ENCODE data around the gene KCNK3. TPM values are rescaled to one million over a fixed set of nuclear protein-coding genes. Genes with fewer than 3 reads are reported as not detected.

KCNK3 gene
- total RNA-seq, 1 donor from 2014 or later = 2.8 TPM

- intact Hi-C loops (cut with micrococcal nuclease) = no loop called here
- ATAC-seq (no peak), DNase-seq (no peak)
These were observed 31.0 kb downstream of the KCNK3 start for GRCh38 chr2:26723475-26723874.

- DNase-seq (peak; percentile 76), ATAC-seq (peak; percentile 45)
- intact Hi-C loops (cut with micrococcal nuclease) = no loop called here
These were observed 31.6 kb downstream of the KCNK3 start for GRCh38 chr2:26723991-26724750.

- DNase-seq (no peak), ATAC-seq (peak; percentile 0)
- intact Hi-C loops (cut with micrococcal nuclease) = no loop called here
These were observed 32.4 kb downstream of the KCNK3 start for GRCh38 chr2:26724784-26725520.

GRCh38 chr2:26725521-26725820 is 32.9 kb downstream of the KCNK3 start:
- DNase-seq (peak; percentile 63), ATAC-seq (peak; percentile 53)
- intact Hi-C loops (cut with micrococcal nuclease) = no loop called here

GRCh38 chr2:26726228-26726627 is 33.7 kb downstream of the KCNK3 start:
- ATAC-seq = no peak
- DNase-seq = no peak
- intact Hi-C loops (cut with micrococcal nuclease) = no loop called here

GRCh38 chr2:26727641-26728561 is 35.4 kb downstream of the KCNK3 start:
- ATAC-seq (no peak), DNase-seq (no peak)

GRCh38 chr2:26729311-26729710 is 36.8 kb downstream of the KCNK3 start:
- ATAC-seq = no peak
- no peak for DNase-seq
- intact Hi-C loops (cut with micrococcal nuclease) = no loop called here

More at GRCh38 chr2:26727641-26728561, 35.4 kb downstream of the KCNK3 start:
- intact Hi-C loops (cut with micrococcal nuclease) = no loop called here

- ATAC-seq = no peak
- intact Hi-C loops (cut with micrococcal nuclease) = no loop called here
These were observed 38.2 kb downstream of the KCNK3 start for GRCh38 chr2:26730549-26731344.

GRCh38 chr2:26731714-26732113 is 39.2 kb downstream of the KCNK3 start:
- intact Hi-C loops (cut with micrococcal nuclease) = no loop called here
- ATAC-seq = no peak
- no peak for DNase-seq

More at GRCh38 chr2:26730549-26731344, 38.2 kb downstream of the KCNK3 start:
- DNase-seq = no peak

- DNase-seq = no peak
- intact Hi-C loops (cut with micrococcal nuclease) = no loop called here
- no peak for ATAC-seq
These were observed 39.9 kb downstream of the KCNK3 start for GRCh38 chr2:26732446-26732845.

GRCh38 chr2:26733413-26733812 is 40.9 kb downstream of the KCNK3 start:
- DNase-seq (no peak), ATAC-seq (no peak)
- intact Hi-C loops (cut with micrococcal nuclease) = no loop called here

GRCh38 chr2:26735097-26735496 is 42.6 kb downstream of the KCNK3 start:
- ATAC-seq (peak; percentile 52), DNase-seq (no peak)
- intact Hi-C loops (cut with micrococcal nuclease) = no loop called here

- ATAC-seq (peak; percentile 59), DNase-seq (peak; percentile 41)
- intact Hi-C loops (cut with micrococcal nuclease) = no loop called here
These were observed 43.5 kb downstream of the KCNK3 start for GRCh38 chr2:26735883-26736588.

- ATAC-seq (no peak), DNase-seq (no peak)
- intact Hi-C loops (cut with micrococcal nuclease) = no loop called here
These were observed 44.7 kb downstream of the KCNK3 start for GRCh38 chr2:26737221-26737620.

- DNase-seq (no peak), ATAC-seq (no peak)
- intact Hi-C loops (cut with micrococcal nuclease) = no loop called here
These were observed 46.0 kb downstream of the KCNK3 start for GRCh38 chr2:26738481-26738880.

GRCh38 chr2:26739514-26739913 is 47.0 kb downstream of the KCNK3 start:
- DNase-seq (no peak), ATAC-seq (no peak)
- intact Hi-C loops (cut with micrococcal nuclease) = no loop called here

GRCh38 chr2:26740346-26740745 is 47.8 kb downstream of the KCNK3 start:
- DNase-seq = no peak
- no peak for ATAC-seq
- intact Hi-C loops (cut with micrococcal nuclease) = no loop called here

- DNase-seq (no peak), ATAC-seq (no peak)
- intact Hi-C loops (cut with micrococcal nuclease) = no loop called here
These were observed 48.4 kb downstream of the KCNK3 start for GRCh38 chr2:26740890-26741302.

All from left ventricle myocardium superior (tissue), 1 donor.